Measurements from ENCODE around the gene AMACR.

DNA sequence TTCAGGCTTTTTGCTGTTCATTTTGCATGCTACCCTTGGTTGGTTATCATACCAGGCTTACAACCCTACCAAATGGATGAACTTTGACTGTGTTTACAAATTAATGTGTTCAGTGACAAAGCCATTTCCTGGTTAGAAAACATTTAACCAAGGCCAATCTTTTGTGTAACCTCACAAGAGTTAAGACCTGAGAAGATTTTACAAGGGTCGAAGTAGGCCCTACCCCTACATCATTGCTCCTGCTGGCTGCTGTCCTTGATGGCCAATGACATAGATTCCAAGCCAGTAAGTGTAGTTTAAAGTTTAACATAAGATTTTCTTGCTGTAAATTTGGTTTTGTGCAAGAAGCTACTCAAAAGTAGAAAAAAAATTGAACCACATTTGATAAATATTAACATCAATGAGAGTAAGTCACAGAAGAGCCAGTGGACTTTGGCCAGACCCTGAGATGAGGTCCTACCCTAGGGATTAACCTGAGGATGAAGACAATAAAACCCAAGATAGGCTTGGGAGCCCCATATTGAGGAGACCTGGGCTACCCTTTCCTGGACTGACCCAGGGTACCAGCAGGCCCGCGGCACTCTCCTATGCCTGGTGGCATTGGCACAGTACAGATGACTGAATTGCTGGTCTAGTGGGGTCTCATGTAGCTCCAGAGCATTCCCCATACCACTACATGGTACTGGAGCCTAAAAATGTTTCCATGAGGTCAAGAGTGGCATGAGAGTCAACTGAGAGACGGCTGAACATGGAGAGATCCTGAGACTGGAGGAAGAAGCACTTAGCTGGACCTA, 26.9 kb upstream of the AMACR start:
- TF ChIP-seq, protein P1, sequence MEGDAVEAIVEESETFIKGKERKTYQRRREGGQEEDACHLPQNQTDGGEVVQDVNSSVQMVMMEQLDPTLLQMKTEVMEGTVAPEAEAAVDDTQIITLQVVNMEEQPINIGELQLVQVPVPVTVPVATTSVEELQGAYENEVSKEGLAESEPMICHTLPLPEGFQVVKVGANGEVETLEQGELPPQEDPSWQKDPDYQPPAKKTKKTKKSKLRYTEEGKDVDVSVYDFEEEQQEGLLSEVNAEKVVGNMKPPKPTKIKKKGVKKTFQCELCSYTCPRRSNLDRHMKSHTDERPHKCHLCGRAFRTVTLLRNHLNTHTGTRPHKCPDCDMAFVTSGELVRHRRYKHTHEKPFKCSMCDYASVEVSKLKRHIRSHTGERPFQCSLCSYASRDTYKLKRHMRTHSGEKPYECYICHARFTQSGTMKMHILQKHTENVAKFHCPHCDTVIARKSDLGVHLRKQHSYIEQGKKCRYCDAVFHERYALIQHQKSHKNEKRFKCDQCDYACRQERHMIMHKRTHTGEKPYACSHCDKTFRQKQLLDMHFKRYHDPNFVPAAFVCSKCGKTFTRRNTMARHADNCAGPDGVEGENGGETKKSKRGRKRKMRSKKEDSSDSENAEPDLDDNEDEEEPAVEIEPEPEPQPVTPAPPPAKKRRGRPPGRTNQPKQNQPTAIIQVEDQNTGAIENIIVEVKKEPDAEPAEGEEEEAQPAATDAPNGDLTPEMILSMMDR (IDR thresholded peaks at IDR 0.05): no peak
- TF ChIP-seq ZFX (IDR thresholded peaks at IDR 0.05; ENCODE audit: borderline replicate concordance): no peak

Measured in 22Rv1 (cell line).